ENCODE data around the gene RASIP1.
"Not testable (repeated sequence)": the region's sequence is repeated elsewhere in the genome, so short reads cannot be mapped to it uniquely, and the experiment has no call there.

GRCh38 chr19:48786422-48786821, 46.0 kb upstream of the RASIP1 start:
- TF ChIP-seq, protein P1, sequence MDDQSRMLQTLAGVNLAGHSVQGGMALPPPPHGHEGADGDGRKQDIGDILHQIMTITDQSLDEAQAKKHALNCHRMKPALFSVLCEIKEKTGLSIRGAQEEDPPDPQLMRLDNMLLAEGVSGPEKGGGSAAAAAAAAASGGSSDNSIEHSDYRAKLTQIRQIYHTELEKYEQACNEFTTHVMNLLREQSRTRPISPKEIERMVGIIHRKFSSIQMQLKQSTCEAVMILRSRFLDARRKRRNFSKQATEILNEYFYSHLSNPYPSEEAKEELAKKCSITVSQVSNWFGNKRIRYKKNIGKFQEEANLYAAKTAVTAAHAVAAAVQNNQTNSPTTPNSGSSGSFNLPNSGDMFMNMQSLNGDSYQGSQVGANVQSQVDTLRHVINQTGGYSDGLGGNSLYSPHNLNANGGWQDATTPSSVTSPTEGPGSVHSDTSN (IDR thresholded peaks at IDR 0.05), result not testable (repeated sequence)
- TF ChIP-seq HOXB5 (CRISPR knock-in tag; IDR thresholded peaks at IDR 0.05); CTCF (IDR thresholded peaks at IDR 0.05); NR3C1 (IDR thresholded peaks at IDR 0.05); MAX (IDR thresholded peaks at IDR 0.05); REST (IDR thresholded peaks at IDR 0.05): not testable (repeated sequence)
